Measurements from ENCODE around the gene HLA-DMA. TPM values are rescaled to one million over a fixed set of nuclear protein-coding genes. Genes with fewer than 3 reads are reported as not detected.

Gene HLA-DMA
- total RNA-seq, 1 experiment from 2014 or later: 104 TPM

DNA sequence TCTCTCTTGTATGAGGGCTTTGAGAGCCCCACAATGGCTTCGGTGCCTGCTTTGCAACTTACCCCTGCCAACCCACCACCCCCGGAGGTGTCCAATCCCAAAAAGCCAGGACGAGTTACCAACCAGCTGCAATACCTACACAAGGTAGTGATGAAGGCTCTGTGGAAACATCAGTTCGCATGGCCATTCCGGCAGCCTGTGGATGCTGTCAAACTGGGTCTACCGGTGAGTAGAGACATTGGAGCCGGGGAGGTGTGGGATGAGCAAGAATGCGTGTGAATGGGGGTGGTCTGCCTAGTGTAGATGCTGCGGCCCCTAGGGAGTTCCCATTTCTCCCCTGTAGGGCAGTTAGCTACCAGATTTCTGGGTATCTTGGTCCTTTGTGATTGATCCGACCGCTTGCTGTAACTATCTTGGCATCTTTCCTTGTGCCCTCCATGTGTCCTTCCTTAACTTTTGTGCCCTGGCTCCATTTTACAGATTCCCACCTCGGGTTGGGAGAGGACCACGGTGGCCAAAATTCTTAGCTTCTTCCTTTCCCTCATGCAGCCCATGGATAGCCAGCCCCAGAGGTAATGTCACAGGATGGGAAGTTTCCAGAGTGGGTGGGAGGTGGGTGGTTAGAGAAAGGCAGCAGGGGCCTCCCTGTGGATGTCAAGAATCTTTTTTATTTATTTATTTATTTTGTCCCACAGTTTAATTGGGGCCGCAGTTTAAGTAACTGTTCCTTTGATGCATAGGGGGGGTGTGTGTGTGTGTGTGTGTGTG, 21.8 kb upstream of the HLA-DMA start:
- DNase-seq: no peak
- TF ChIP-seq, protein P1, sequence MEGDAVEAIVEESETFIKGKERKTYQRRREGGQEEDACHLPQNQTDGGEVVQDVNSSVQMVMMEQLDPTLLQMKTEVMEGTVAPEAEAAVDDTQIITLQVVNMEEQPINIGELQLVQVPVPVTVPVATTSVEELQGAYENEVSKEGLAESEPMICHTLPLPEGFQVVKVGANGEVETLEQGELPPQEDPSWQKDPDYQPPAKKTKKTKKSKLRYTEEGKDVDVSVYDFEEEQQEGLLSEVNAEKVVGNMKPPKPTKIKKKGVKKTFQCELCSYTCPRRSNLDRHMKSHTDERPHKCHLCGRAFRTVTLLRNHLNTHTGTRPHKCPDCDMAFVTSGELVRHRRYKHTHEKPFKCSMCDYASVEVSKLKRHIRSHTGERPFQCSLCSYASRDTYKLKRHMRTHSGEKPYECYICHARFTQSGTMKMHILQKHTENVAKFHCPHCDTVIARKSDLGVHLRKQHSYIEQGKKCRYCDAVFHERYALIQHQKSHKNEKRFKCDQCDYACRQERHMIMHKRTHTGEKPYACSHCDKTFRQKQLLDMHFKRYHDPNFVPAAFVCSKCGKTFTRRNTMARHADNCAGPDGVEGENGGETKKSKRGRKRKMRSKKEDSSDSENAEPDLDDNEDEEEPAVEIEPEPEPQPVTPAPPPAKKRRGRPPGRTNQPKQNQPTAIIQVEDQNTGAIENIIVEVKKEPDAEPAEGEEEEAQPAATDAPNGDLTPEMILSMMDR (IDR thresholded peaks at IDR 0.05; ENCODE audit: unreplicated experiment): no peak
- no peaks in the 10 kb centered on the region for H3K9me3 Mint-ChIP-seq (ENCODE audit: low read depth, unreplicated experiment)
- peaks cover 100% of the 10 kb centered on the region for H3K36me3 Mint-ChIP-seq (ENCODE audit: insufficient read depth, unreplicated experiment)
- CTCF ChIA-PET: interaction anchor here (0.6 to 11.8 kb wide), 4 partner anchors 10 to 225 kb away, joined by 3 to 143 read pairs (median 40); partner anchors contain the start of gene HLA-DMA
- peaks cover 43% of the 10 kb centered on the region for H3K4me1 Mint-ChIP-seq (ENCODE audit: low read depth, unreplicated experiment)
- intact Hi-C loops (cut with micrococcal nuclease; ENCODE audit: unreplicated experiment): no loop called here
- H3K27me3 Mint-ChIP-seq (ENCODE audit: unreplicated experiment): no peaks in the 10 kb centered on the region
- H3K4me3 Mint-ChIP-seq (ENCODE audit: low read depth, unreplicated experiment): peak overlapping the region; percentile 77
- peak overlapping the region; percentile 85 for H3K27ac Mint-ChIP-seq (ENCODE audit: unreplicated experiment)
- no TSS peak for BruUV-seq (replicated peaks)

GRCh38 chr6:32974016-32974333, 21.1 kb upstream of the HLA-DMA start:
- H3K27ac Mint-ChIP-seq (ENCODE audit: unreplicated experiment): peak overlapping the region; percentile 85
- no peaks in the 10 kb centered on the region for H3K27me3 Mint-ChIP-seq (ENCODE audit: unreplicated experiment)
- H3K4me3 Mint-ChIP-seq (ENCODE audit: low read depth, unreplicated experiment): peak overlapping the region; percentile 77
- no TSS peak for BruUV-seq (replicated peaks)
- peak; percentile 57 for DNase-seq
- H3K9me3 Mint-ChIP-seq (ENCODE audit: low read depth, unreplicated experiment): no peaks in the 10 kb centered on the region
- peaks cover 38% of the 10 kb centered on the region for H3K4me1 Mint-ChIP-seq (ENCODE audit: low read depth, unreplicated experiment)
- H3K36me3 Mint-ChIP-seq (ENCODE audit: insufficient read depth, unreplicated experiment): peaks cover 100% of the 10 kb centered on the region
- intact Hi-C loops (cut with micrococcal nuclease; ENCODE audit: unreplicated experiment): no loop called here
- CTCF ChIA-PET: interaction anchor here (0.6 to 11.8 kb wide), 4 partner anchors 11 to 226 kb away, joined by 3 to 143 read pairs (median 40); partner anchors contain the start of gene HLA-DMA
- TF ChIP-seq, protein P1 (IDR thresholded peaks at IDR 0.05; ENCODE audit: unreplicated experiment): no peak

GRCh38 chr6:32973144-32974015, 20.5 kb upstream of the HLA-DMA start:
- Mint-ChIP-seq H3K9me3 (ENCODE audit: low read depth, unreplicated experiment) (no peaks in the 10 kb centered on the region), H3K4me3 (ENCODE audit: low read depth, unreplicated experiment) (peak overlapping the region; percentile 77), H3K36me3 (ENCODE audit: insufficient read depth, unreplicated experiment) (peaks cover 100% of the 10 kb centered on the region), H3K27me3 (ENCODE audit: unreplicated experiment) (no peaks in the 10 kb centered on the region), H3K4me1 (ENCODE audit: low read depth, unreplicated experiment) (peaks cover 36% of the 10 kb centered on the region), H3K27ac (ENCODE audit: unreplicated experiment) (peak overlapping the region; percentile 85)
- no TSS peak for BruUV-seq (replicated peaks)
- peak; percentile 61 for DNase-seq
- CTCF ChIA-PET: interaction anchor here (0.6 to 11.8 kb wide), 5 partner anchors 11 to 226 kb away, joined by 3 to 143 read pairs (median 4); partner anchors contain the start of gene HLA-DMA
- TF ChIP-seq, protein P1 (IDR thresholded peaks at IDR 0.05; ENCODE audit: unreplicated experiment): no peak
- intact Hi-C loops (cut with micrococcal nuclease; ENCODE audit: unreplicated experiment): no loop called here

DNA sequence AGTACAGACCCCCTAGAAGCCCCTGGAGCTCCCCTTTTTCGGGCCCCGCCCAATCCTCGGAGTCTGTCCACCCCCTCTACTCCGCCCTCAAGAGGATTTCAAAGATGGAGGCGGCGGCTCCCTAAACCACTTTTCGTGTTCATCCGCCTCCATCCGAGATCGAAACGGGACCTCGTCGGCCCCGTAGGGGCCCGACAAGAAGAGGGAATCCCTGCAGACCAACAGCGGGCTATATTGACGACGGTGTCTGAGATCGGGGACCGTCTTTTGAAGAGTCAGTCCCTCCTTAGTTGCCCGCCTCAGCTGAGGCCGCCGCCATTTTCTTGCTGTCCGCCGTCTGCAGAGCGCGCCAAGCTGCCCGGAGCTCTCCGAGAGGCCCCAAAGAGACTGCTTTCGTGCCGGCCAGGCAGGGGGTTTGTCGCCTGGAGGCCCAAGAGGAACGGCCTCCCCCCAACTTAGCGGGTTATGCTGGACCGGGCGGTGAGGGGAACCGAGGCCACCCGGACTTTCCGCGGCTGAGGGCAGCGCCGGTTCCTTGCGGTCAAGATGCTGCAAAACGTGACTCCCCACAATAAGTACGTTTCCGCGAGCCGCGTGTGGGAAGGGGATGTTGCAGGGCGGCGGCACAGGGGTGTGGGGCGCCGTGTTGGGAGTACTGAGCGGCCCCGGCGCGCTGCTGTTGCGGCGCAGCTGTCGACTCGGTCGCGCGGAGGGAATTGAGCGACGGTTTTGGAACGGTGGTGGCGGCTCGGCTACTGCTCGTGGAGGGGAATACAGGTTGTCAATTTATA, 19.7 kb upstream of the HLA-DMA start:
- peak overlapping the region; percentile 85 for H3K27ac Mint-ChIP-seq (ENCODE audit: unreplicated experiment)
- CTCF ChIA-PET: interaction anchor here (0.6 to 11.8 kb wide), 10 partner anchors 12 to 408 kb away, joined by 3 to 143 read pairs (median 7); partner anchors contain the start of genes HLA-DMA, HSD17B8, PSMB9 and TAP1
- TF ChIP-seq, protein P1 (IDR thresholded peaks at IDR 0.05; ENCODE audit: unreplicated experiment): no peak
- DNase-seq: no peak
- peak overlapping the region; percentile 77 for H3K4me3 Mint-ChIP-seq (ENCODE audit: low read depth, unreplicated experiment)
- H3K9me3 Mint-ChIP-seq (ENCODE audit: low read depth, unreplicated experiment): no peaks in the 10 kb centered on the region
- intact Hi-C loops (cut with micrococcal nuclease; ENCODE audit: unreplicated experiment): no loop called here
- peaks cover 100% of the 10 kb centered on the region for H3K36me3 Mint-ChIP-seq (ENCODE audit: insufficient read depth, unreplicated experiment)
- H3K4me1 Mint-ChIP-seq (ENCODE audit: low read depth, unreplicated experiment): peaks cover 33% of the 10 kb centered on the region
- no peaks in the 10 kb centered on the region for H3K27me3 Mint-ChIP-seq (ENCODE audit: unreplicated experiment)
- TSS peak; percentile 26 for BruUV-seq (replicated peaks)

Data from Calu3 (cell line).